ENCODE results near the gene METTL8. TPM values are rescaled to one million over a fixed set of nuclear protein-coding genes. Genes with fewer than 3 reads are reported as not detected.
"Not testable (repeated sequence)": the region's sequence is repeated elsewhere in the genome, so short reads cannot be mapped to it uniquely, and the experiment has no call there.

Gene METTL8
- total RNA-seq, 4 donors from 2014 or later: 22.1 to 43.3 (median 31.5) TPM

GRCh38 chr2:171367692-171368091 is 66.1 kb downstream of the METTL8 start:
- Histone ChIP-seq H3K36me3 (no peaks in the 10 kb centered on the region), H3K4me3 (no peak overlapping the region), H3K27me3 (no peaks in the 10 kb centered on the region), H3K27ac (replicated peaks in 1 of 4) (no peak overlapping the region), H3K9me3 (peaks cover 0 to 11% (median 0%) of the 10 kb centered on the region in 4 donors), H3K4me1 (no peaks in the 10 kb centered on the region)
- no peak for DNase-seq (ENCODE audit: extremely low spot score)
- intact Hi-C loops (cut with DNase I): no loop called here
- no peak for TF ChIP-seq POLR2AphosphoS5 (IDR thresholded peaks at IDR 0.05)
- no peak for TF ChIP-seq POLR2A (IDR thresholded peaks at IDR 0.05; ENCODE audit: low read depth)
- no peak for TF ChIP-seq EP300 (IDR thresholded peaks at IDR 0.05)
- TF ChIP-seq CTCF (IDR thresholded peaks at IDR 0.05): no peak
- WGBS: 92% methylated on average over 2 of the region's 2 CpGs

- Histone ChIP-seq H3K9me3 (peaks cover 0 to 11% (median 0%) of the 10 kb centered on the region in 4 donors), H3K4me3 (no peak overlapping the region), H3K4me1 (no peaks in the 10 kb centered on the region), H3K27me3 (no peaks in the 10 kb centered on the region), H3K36me3 (no peaks in the 10 kb centered on the region), H3K27ac (replicated peaks in 1 of 4) (no peak overlapping the region)
- TF ChIP-seq POLR2AphosphoS5 (IDR thresholded peaks at IDR 0.05): no peak
- no peak for TF ChIP-seq CTCF (IDR thresholded peaks at IDR 0.05)
- TF ChIP-seq EP300 (IDR thresholded peaks at IDR 0.05): no peak
- no peak for TF ChIP-seq POLR2A (IDR thresholded peaks at IDR 0.05; ENCODE audit: low read depth)
- DNase-seq (ENCODE audit: extremely low spot score): no peak
- intact Hi-C loops (cut with DNase I): no loop called here
- WGBS: 100% methylated on average over 1 of the region's 1 CpG
Measured at GRCh38 chr2:171365778-171366177, 68.0 kb downstream of the METTL8 start.

GRCh38 chr2:171365232-171365631 is 68.6 kb downstream of the METTL8 start:
- 93% methylated on average over 7 of the region's 7 CpGs for WGBS
- H3K27me3 ChIP-seq: no peaks in the 10 kb centered on the region
- H3K4me3 ChIP-seq: no peak overlapping the region
- intact Hi-C loops (cut with DNase I): no loop called here
- no peak overlapping the region for H3K27ac ChIP-seq (replicated peaks in 1 of 4)
- peaks cover 0 to 4% (median 0%) of the 10 kb centered on the region in 4 donors for H3K4me1 ChIP-seq
- no peaks in the 10 kb centered on the region for H3K36me3 ChIP-seq
- DNase-seq (ENCODE audit: extremely low spot score): no peak
- no peak for TF ChIP-seq POLR2A (IDR thresholded peaks at IDR 0.05; ENCODE audit: low read depth)
- TF ChIP-seq CTCF (IDR thresholded peaks at IDR 0.05): no peak
- no peak for TF ChIP-seq EP300 (IDR thresholded peaks at IDR 0.05)
- TF ChIP-seq POLR2AphosphoS5 (IDR thresholded peaks at IDR 0.05): no peak
- peaks cover 0 to 11% (median 0%) of the 10 kb centered on the region in 4 donors for H3K9me3 ChIP-seq

- Histone ChIP-seq H3K27ac (replicated peaks in 1 of 4) (no peak overlapping the region), H3K36me3 (peaks cover 0 to 14% (median 0%) of the 10 kb centered on the region in 4 donors), H3K4me1 (peaks cover 0 to 4% (median 0%) of the 10 kb centered on the region in 4 donors), H3K4me3 (no peak overlapping the region), H3K9me3 (peaks cover 0 to 11% (median 0%) of the 10 kb centered on the region in 4 donors), H3K27me3 (no peaks in the 10 kb centered on the region)
- no peak for DNase-seq (ENCODE audit: extremely low spot score)
- intact Hi-C loops (cut with DNase I): no loop called here
- no peak for TF ChIP-seq CTCF (IDR thresholded peaks at IDR 0.05)
- no peak for TF ChIP-seq EP300 (IDR thresholded peaks at IDR 0.05)
- no peak for TF ChIP-seq POLR2AphosphoS5 (IDR thresholded peaks at IDR 0.05)
- TF ChIP-seq POLR2A (IDR thresholded peaks at IDR 0.05; ENCODE audit: low read depth): no peak
- WGBS: 87% methylated on average over 2 of the region's 2 CpGs
Measured at GRCh38 chr2:171362396-171362795, 71.4 kb downstream of the METTL8 start.

GRCh38 chr2:171360905-171361304 is 72.9 kb downstream of the METTL8 start:
- Histone ChIP-seq H3K36me3 (peaks cover 0 to 18% (median 0%) of the 10 kb centered on the region in 4 donors), H3K4me3 (no peak overlapping the region), H3K27ac (replicated peaks in 1 of 4) (no peak overlapping the region), H3K27me3 (no peaks in the 10 kb centered on the region), H3K4me1 (peaks cover 0 to 4% (median 0%) of the 10 kb centered on the region in 4 donors), H3K9me3 (peaks cover 0 to 4% (median 0%) of the 10 kb centered on the region in 4 donors)
- TF ChIP-seq CTCF (IDR thresholded peaks at IDR 0.05): no peak
- no peak for TF ChIP-seq POLR2AphosphoS5 (IDR thresholded peaks at IDR 0.05)
- no peak for TF ChIP-seq EP300 (IDR thresholded peaks at IDR 0.05)
- no peak for TF ChIP-seq POLR2A (IDR thresholded peaks at IDR 0.05; ENCODE audit: low read depth)
- WGBS: 85% methylated on average over 2 of the region's 2 CpGs
- intact Hi-C loops (cut with DNase I): no loop called here
- DNase-seq (ENCODE audit: extremely low spot score): no peak

GRCh38 chr2:171353746-171354145 is 80.0 kb downstream of the METTL8 start:
- H3K4me1 ChIP-seq; H3K27ac ChIP-seq (replicated peaks in 1 of 4); intact Hi-C loops (cut with DNase I); H3K27me3 ChIP-seq; H3K9me3 ChIP-seq; DNase-seq (ENCODE audit: extremely low spot score); H3K4me3 ChIP-seq: not testable (repeated sequence)
- WGBS: 95% methylated on average over 3 of the region's 3 CpGs
- H3K36me3 ChIP-seq: peaks cover 0 to 13% (median 0%) of the 10 kb centered on the region in 4 donors

All from esophagus muscularis mucosa (tissue), 4 donors.